B cell (primary cell): ENCODE measurements around the gene LALBA. TPM values are rescaled to one million over a fixed set of nuclear protein-coding genes. Genes with fewer than 3 reads are reported as not detected.

ENCODE experiments used
- ATAC-seq: fragments of 200-7000 bp; cut with Tn5 transposase; one replicate; pipeline ENCODE4 v1.10.0; 2021; ENCODE audit warnings: low read depth, mild to moderate bottlenecking, moderate number of reproducible peaks, moderate library complexity
- CTCF ChIA-PET: fragments of 350-600 bp; sonication (Branson Sonifier 250); formaldehyde crosslinking; loops from one replicate; lab custom pipeline; 2021; ENCODE audit warnings: antibody characterized with exemption, inconsistent platforms; lab: Charles Lee
- POLR2A ChIA-PET: fragments of 350-600 bp; sonication (Branson Sonifier 250); formaldehyde crosslinking; loops from one replicate; lab custom pipeline; 2021; ENCODE audit warnings: antibody characterized with exemption; lab: Charles Lee
- DNase-seq: peaks from one replicate; pipeline ENCODE4 v3.0.0; 2013
- H2AFZ ChIP-seq: 2 replicates; pipeline ENCODE4 v1.6.1; 2012; ENCODE audit warnings: mild to moderate bottlenecking, low read depth, low read length; ENCODE audit not compliant: insufficient read depth, poor library complexity, severe bottlenecking
- H3K27ac ChIP-seq, 2 donors: 1 replicate in 1 of 2; 2 replicates in 1 of 2; pipeline ENCODE4 v1.5.1; 2012 to 2013; ENCODE audit warnings: low read length in 2 of 2, mild to moderate bottlenecking in 2 of 2, moderate library complexity in 1 of 2
- H3K27me3 ChIP-seq, 4 experiments: fragments of 200-600 bp in 1 of 4; sonication (generic) in 1 of 4; replicated peaks in 1 of 4; 1 replicate in 2 of 4; 2 replicates in 2 of 4; pipeline versions ENCODE4 v1.6.1 to v1.7.0; 2013 to 2016; ENCODE audit warnings: low read length in 3 of 4, mild to moderate bottlenecking in 2 of 4, mixed read lengths in 1 of 4, moderate library complexity in 1 of 4; ENCODE audit not compliant: insufficient read depth in 4 of 4, control insufficient read depth in 3 of 4; ENCODE audit errors: control extremely low read depth in 1 of 4
- H3K36me3 ChIP-seq, 2 experiments: replicated peaks in 1 of 2; 1 replicate in 1 of 2; 2 replicates in 1 of 2; pipeline versions ENCODE4 v1.6.1 to v1.7.1; 2013; ENCODE audit warnings: low read length in 1 of 2; ENCODE audit not compliant: insufficient read depth in 2 of 2, control insufficient read depth in 1 of 2; ENCODE audit errors: control extremely low read depth in 1 of 2, extremely low read depth in 1 of 2
- H3K4me1 ChIP-seq, 2 donors: fragments of 200-600 bp in 1 of 2; sonication (generic) in 1 of 2; 1 replicate in 1 of 2; 2 replicates in 1 of 2; pipeline versions ENCODE4 v1.5.1 to v1.6.1; 2013 to 2017; ENCODE audit warnings: low read length in 2 of 2; ENCODE audit not compliant: control insufficient read depth in 2 of 2, insufficient read depth in 2 of 2
- H3K4me2 ChIP-seq: replicated peaks from 2 replicates; pipeline ENCODE3; 2012; ENCODE audit warnings: mild to moderate bottlenecking, low read depth, low read length; ENCODE audit not compliant: poor library complexity, severe bottlenecking
- H3K4me3 ChIP-seq, 5 experiments: fragments of 200-600 bp in 1 of 5; sonication (generic) in 1 of 5; 1 replicate in 3 of 5; 2 replicates in 2 of 5; pipeline versions ENCODE4 v1.5.1 to v1.7.0; 2011 to 2016; ENCODE audit warnings: low read length in 4 of 5, mild to moderate bottlenecking in 4 of 5, low read depth in 2 of 5, control low read depth in 1 of 5, moderate library complexity in 1 of 5; ENCODE audit not compliant: insufficient read depth in 1 of 5; ENCODE audit errors: control extremely low read depth in 1 of 5, extremely low read depth in 1 of 5
- H3K79me2 ChIP-seq: fragments of 200-600 bp; sonication (generic); one replicate; pipeline ENCODE4 v1.6.0; 2016; ENCODE audit warnings: low read length; ENCODE audit not compliant: control insufficient read depth, insufficient read depth
- H3K9ac ChIP-seq: fragments of 200-600 bp; sonication (generic); 2 replicates; pipeline ENCODE4 v1.6.1; 2017; ENCODE audit warnings: mild to moderate bottlenecking, low read length, moderate library complexity
- H3K9me3 ChIP-seq, 3 donors: one replicate each; pipeline versions ENCODE4 v1.6.1 to v1.7.1; 2013; ENCODE audit warnings: low read length in 2 of 3; ENCODE audit not compliant: control insufficient read depth in 2 of 3, insufficient read depth in 1 of 3; ENCODE audit errors: control extremely low read depth in 1 of 3
- H4K20me1 ChIP-seq: 2 replicates; pipeline ENCODE4 v1.6.0; 2012; ENCODE audit warnings: mild to moderate bottlenecking, low read length; ENCODE audit not compliant: insufficient read depth, control insufficient read depth, poor library complexity, severe bottlenecking
- H3K27ac Mint-ChIP-seq: one replicate; pipeline ENCODE4 v1.8.0; 2021; ENCODE audit warnings: mixed read lengths
- H3K27me3 Mint-ChIP-seq: one replicate; pipeline ENCODE4 v1.8.0; 2021; ENCODE audit warnings: mixed read lengths
- H3K4me1 Mint-ChIP-seq: one replicate; pipeline ENCODE4 v1.8.0; 2021; ENCODE audit warnings: mixed read lengths
- H3K4me3 Mint-ChIP-seq: one replicate; pipeline ENCODE4 v1.8.0; 2021; ENCODE audit warnings: mixed read lengths
- H3K9me3 Mint-ChIP-seq: one replicate; pipeline ENCODE4 v1.8.0; 2022; ENCODE audit warnings: mixed read lengths; ENCODE audit not compliant: insufficient read depth
- CTCF ChIP-seq: fragments of 200-600 bp; IDR thresholded peaks from one replicate; pipeline ENCODE4 v1.8.0; 2022; ENCODE audit warnings: antibody characterized with exemption, mild to moderate bottlenecking
- EZH2 ChIP-seq: IDR thresholded peaks from 2 replicates; pipeline ENCODE4 v1.6.1; 2012; ENCODE audit warnings: borderline replicate concordance, low read depth, mild to moderate bottlenecking, moderate library complexity, low read length; ENCODE audit not compliant: insufficient read depth, poor library complexity, severe bottlenecking
- WGBS: methylation state at CpG from one replicate; pipeline ENCODE4 v1.1.5; 2013; ENCODE audit warnings: missing lambda C conversion rate; ENCODE audit not compliant: insufficient coverage; 5-methylcytosine and 5-hydroxymethylcytosine counted together
- intact Hi-C: fragments of 100-400 bp; cut with micrococcal nuclease; formaldehyde crosslinking; loops from one replicate; pipeline ENCODE4 v1.10.0; 2022
- polyA plus RNA-seq: library from polyadenylated mRNA; depleted of rRNA; stranded (reverse); fragments of >200 nt; gene quantifications from 2 replicates; pipeline ENCODE4 v1.2.3, GENCODE V29; 2012
- total RNA-seq, 2 donors: library from RNA; stranded (reverse); fragments of 120-200 nt in 1 of 2; gene quantifications; 1 replicate in 1 of 2; 2 replicates in 1 of 2; pipeline versions ENCODE4 v1.2.3 to v1.2.4, GENCODE V29; 2013 to 2022

LALBA gene
- total and polyA plus RNA-seq, 2 donors (not counting 1 experiment from before 2014, with no cell fraction given) = not detected

GRCh38 chr12:48592591-48593086 lies 22.8 kb upstream of the LALBA start:
- no peak overlapping the region for H3K27ac ChIP-seq
- H3K9me3 ChIP-seq = peaks cover 2 to 12% (median 5%) of the 10 kb centered on the region in 3 donors
- Mint-ChIP-seq H3K27ac (no peak overlapping the region), H3K27me3 (peaks cover 31% of the 10 kb centered on the region), H3K4me3 (no peak overlapping the region), H3K9me3 (no peaks in the 10 kb centered on the region), H3K4me1 (no peaks in the 10 kb centered on the region)
- no peaks in the 10 kb centered on the region for H3K79me2 ChIP-seq
- DNase-seq (no peak), ATAC-seq (no peak)
- WGBS = no CpG with 5 or more reads among the region's 2 CpGs
- peaks cover 0 to 6% (median 0%) of the 10 kb centered on the region in 4 experiments for H3K27me3 ChIP-seq
- H3K9ac ChIP-seq = no peak overlapping the region
- no peaks in the 10 kb centered on the region for H3K36me3 ChIP-seq
- no peaks in the 10 kb centered on the region for H3K4me1 ChIP-seq
- intact Hi-C loops = no loop called here
- ChIA-PET CTCF (no interaction called here), POLR2A (no interaction called here)
- no peaks in the 10 kb centered on the region for H4K20me1 ChIP-seq
- no peak overlapping the region for H3K4me3 ChIP-seq
- H2AFZ ChIP-seq = no peak overlapping the region
- TF ChIP-seq EZH2 (no peak), CTCF (no peak)
- no peak overlapping the region for H3K4me2 ChIP-seq

GRCh38 chr12:48586361-48586760 lies 16.5 kb upstream of the LALBA start:
- Mint-ChIP-seq H3K27me3 (peaks cover 32% of the 10 kb centered on the region), H3K4me1 (no peaks in the 10 kb centered on the region), H3K9me3 (no peaks in the 10 kb centered on the region), H3K4me3 (no peak overlapping the region), H3K27ac (no peak overlapping the region)
- Histone ChIP-seq H3K9ac (no peak overlapping the region), H3K27me3 (peaks cover 0 to 13% (median 2%) of the 10 kb centered on the region in 4 experiments), H3K79me2 (no peaks in the 10 kb centered on the region), H4K20me1 (no peaks in the 10 kb centered on the region), H3K9me3 (peaks cover 0 to 5% (median 0%) of the 10 kb centered on the region in 3 donors), H3K4me1 (no peaks in the 10 kb centered on the region), H3K4me3 (no peak overlapping the region), H3K27ac (no peak overlapping the region), H3K4me2 (no peak overlapping the region), H3K36me3 (no peaks in the 10 kb centered on the region), H2AFZ (no peak overlapping the region)
- no peak for TF ChIP-seq CTCF
- no peak for TF ChIP-seq EZH2
- no peak for ATAC-seq
- intact Hi-C loops = no loop called here
- CTCF ChIA-PET = no interaction called here
- POLR2A ChIA-PET = no interaction called here
- 97% methylated on average over 4 of the region's 5 CpGs for WGBS
- DNase-seq = no peak
